Neural cell (in vitro differentiated cells): ENCODE measurements around the gene TENT4A. TPM values are rescaled to one million over a fixed set of nuclear protein-coding genes. Genes with fewer than 3 reads are reported as not detected.

Source experiments
- H2AFZ ChIP-seq: fragments of 200-600, 300-800 bp; sonication (generic), shearing (Covaris generic); 2 replicates; pipeline ENCODE4 v1.6.0; 2014; ENCODE audit warnings: low read depth, mild to moderate bottlenecking, antibody characterized with exemption, low read length, moderate library complexity
- H3F3A ChIP-seq: fragments of 200-600 bp; shearing (Covaris generic); 2 replicates; pipeline ENCODE4 v1.6.1; 2016; ENCODE audit warnings: mild to moderate bottlenecking, moderate library complexity, mixed read lengths, antibody characterized with exemption, low read length; ENCODE audit not compliant: insufficient read depth, poor library complexity, severe bottlenecking
- H3K27ac ChIP-seq: fragments of 200-600, 300-800 bp; sonication (generic), shearing (Covaris generic); 2 replicates; pipeline ENCODE4 v1.5.1; 2014; ENCODE audit warnings: mild to moderate bottlenecking, low read length, moderate library complexity
- H3K27me3 ChIP-seq: fragments of 300-800, 200-600 bp; sonication (generic), shearing (Covaris generic); 2 replicates; pipeline ENCODE4 v1.6.0; 2014; ENCODE audit warnings: mild to moderate bottlenecking, low read depth, low read length, moderate library complexity; ENCODE audit not compliant: insufficient read depth
- H3K36me3 ChIP-seq: fragments of 300-800, 200-600 bp; sonication (generic), shearing (Covaris generic); 2 replicates; pipeline ENCODE4 v1.5.1; 2014; ENCODE audit warnings: mild to moderate bottlenecking, antibody characterized with exemption, low read length, moderate library complexity; ENCODE audit not compliant: insufficient read depth
- H3K4me2 ChIP-seq: fragments of 300-800, 200-600 bp; sonication (generic), shearing (Covaris generic); 2 replicates; pipeline ENCODE4 v1.6.0; 2014; ENCODE audit warnings: mild to moderate bottlenecking, low read length
- H3K4me3 ChIP-seq: fragments of 300-800, 200-600 bp; sonication (generic), shearing (Covaris generic); 2 replicates; pipeline ENCODE4 v1.5.1; 2014; ENCODE audit warnings: mild to moderate bottlenecking, low read length, moderate library complexity
- H3K79me2 ChIP-seq: fragments of 200-600 bp; shearing (Covaris generic); replicated peaks from 2 replicates; pipeline ENCODE4 v1.6.0; 2014; ENCODE audit warnings: mild to moderate bottlenecking, low read length, moderate library complexity; ENCODE audit not compliant: insufficient read depth
- H3K9ac ChIP-seq: fragments of 300-800, 200-600 bp; sonication (generic), shearing (Covaris generic); 2 replicates; pipeline ENCODE4 v1.6.1; 2016; ENCODE audit warnings: mild to moderate bottlenecking, low read length, mixed read lengths
- H3K9me2 ChIP-seq: fragments of 200-600 bp; shearing (Covaris generic); 2 replicates; pipeline ENCODE4 v1.6.1; 2016; ENCODE audit warnings: mild to moderate bottlenecking, low read length, mixed read lengths; ENCODE audit not compliant: insufficient read depth
- H3K9me3 ChIP-seq: fragments of 200-600, 300-800 bp; sonication (generic), shearing (Covaris generic); 2 replicates; pipeline ENCODE4 v1.6.1; 2016; ENCODE audit warnings: mild to moderate bottlenecking, mixed run types, low read length, moderate library complexity, mixed read lengths
- H4K20me1 ChIP-seq: fragments of 200-600 bp; shearing (Covaris generic); 2 replicates; pipeline ENCODE4 v1.6.1; 2016; ENCODE audit warnings: mild to moderate bottlenecking, mixed run types; ENCODE audit not compliant: insufficient read depth
- CTCF ChIP-seq: fragments of 450-650 bp; IDR thresholded peaks from 2 replicates; pipeline ENCODE4 v1.5.1; 2014; ENCODE audit warnings: antibody characterized with exemption, mild to moderate bottlenecking, moderate library complexity; ENCODE audit not compliant: poor library complexity, severe bottlenecking
- EP300 ChIP-seq: fragments of 450-650 bp; conservative IDR thresholded peaks from 2 replicates; pipeline ENCODE4 v1.6.1; 2014; ENCODE audit warnings: antibody characterized with exemption, mild to moderate bottlenecking, moderate library complexity; ENCODE audit not compliant: poor library complexity, severe bottlenecking
- EZH2 ChIP-seq: fragments of 200-600, 300-800 bp; shearing (Covaris generic), sonication (generic); IDR thresholded peaks from 2 replicates; pipeline ENCODE4 v1.6.1; 2014; ENCODE audit warnings: antibody characterized with exemption, low read length, borderline replicate concordance, mild to moderate bottlenecking; ENCODE audit not compliant: insufficient read depth, poor library complexity, severe bottlenecking
- MXI1 ChIP-seq: fragments of 450-650 bp; conservative IDR thresholded peaks from 2 replicates; pipeline ENCODE4 v1.6.1; 2014; ENCODE audit warnings: antibody characterized with exemption, mild to moderate bottlenecking; ENCODE audit not compliant: poor library complexity, severe bottlenecking
- POLR2AphosphoS5 ChIP-seq: IDR thresholded peaks from 2 replicates; pipeline ENCODE4 v1.6.1; 2012
- RAD21 ChIP-seq: fragments of 450-650 bp; conservative IDR thresholded peaks from 2 replicates; pipeline ENCODE4 v1.6.1; 2014; ENCODE audit warnings: antibody characterized with exemption, mild to moderate bottlenecking, moderate library complexity
- REST ChIP-seq: IDR thresholded peaks from 2 replicates; pipeline ENCODE4 v1.6.1; 2012; ENCODE audit warnings: borderline replicate concordance
- SMC3 ChIP-seq: fragments of 450-650 bp; conservative IDR thresholded peaks from 2 replicates; pipeline ENCODE4 v1.6.1; 2014; ENCODE audit warnings: antibody characterized with exemption, mild to moderate bottlenecking, moderate library complexity; ENCODE audit not compliant: poor library complexity
- TAF1 ChIP-seq: IDR thresholded peaks from 2 replicates; pipeline ENCODE4 v1.6.1; 2012; ENCODE audit warnings: low read depth
- polyA plus RNA-seq: library from polyadenylated mRNA; depleted of rRNA; stranded (reverse); fragments of >200 nt; gene quantifications from 2 replicates; pipeline ENCODE4 v1.2.3, GENCODE V29; 2014

Gene TENT4A
- polyA plus RNA-seq, 1 donor from 2014 or later: 12.1 TPM

GRCh38 chr5:6716629-6717149 lies 3.5 kb downstream of the TENT4A start:
- Histone ChIP-seq H3K27me3 (no peaks in the 10 kb centered on the region), H3K79me2 (peaks cover 69% of the 10 kb centered on the region)

GRCh38 chr5:6717247-6717646 lies 4.0 kb downstream of the TENT4A start:
- Histone ChIP-seq H3K36me3 (no peaks in the 10 kb centered on the region), H3K9me3 (no peaks in the 10 kb centered on the region), H3K9ac (no peak overlapping the region), H3K79me2 (peaks cover 75% of the 10 kb centered on the region), H3K27ac (no peak overlapping the region), H3K27me3 (no peaks in the 10 kb centered on the region), H3K4me2 (no peak overlapping the region), H4K20me1 (peaks cover 27% of the 10 kb centered on the region), H3F3A (no peaks in the 10 kb centered on the region), H3K4me3 (peak overlapping the region; percentile 69), H2AFZ (no peak overlapping the region), H3K9me2 (no peaks in the 10 kb centered on the region)
- TF ChIP-seq REST (no peak), EP300 (no peak), CTCF (no peak)

More at GRCh38 chr5:6716629-6717149, 3.5 kb downstream of the TENT4A start:
- H3K9me2 ChIP-seq: no peaks in the 10 kb centered on the region
- peak overlapping the region; percentile 78 for H3K4me2 ChIP-seq
- no peak overlapping the region for H2AFZ ChIP-seq
- peaks cover 27% of the 10 kb centered on the region for H4K20me1 ChIP-seq
- H3K4me3 ChIP-seq: peak overlapping the region; percentile 69
- H3K9me3 ChIP-seq: no peaks in the 10 kb centered on the region
- no peaks in the 10 kb centered on the region for H3F3A ChIP-seq
- H3K9ac ChIP-seq: no peak overlapping the region
- no peaks in the 10 kb centered on the region for H3K36me3 ChIP-seq
- TF ChIP-seq SMC3: no peak
- no peak for TF ChIP-seq RAD21
- TF ChIP-seq EP300: no peak
- no peak for TF ChIP-seq MXI1
- no peak for TF ChIP-seq POLR2AphosphoS5
- no peak for TF ChIP-seq REST
- TF ChIP-seq EZH2: no peak
- no peak for TF ChIP-seq CTCF
- no peak for TF ChIP-seq TAF1
- H3K27ac ChIP-seq: no peak overlapping the region
